GM12878 (cell line): ENCODE measurements around the gene TAAR8.

Experiments
- ATF7 ChIP-seq: fragments of 450-650 bp; IDR thresholded peaks from 2 replicates; pipeline ENCODE4 v1.6.1; 2016; ENCODE audit warnings: low read depth, mild to moderate bottlenecking
- CTCF ChIP-seq, 3 experiments: IDR thresholded peaks in 2 of 3; conservative IDR thresholded peaks in 1 of 3; 2 replicates each; pipeline ENCODE4 v1.5.1; 2011; ENCODE audit warnings: low read depth in 3 of 3, low read length in 3 of 3, mild to moderate bottlenecking in 3 of 3, control low read depth in 2 of 3, moderate library complexity in 2 of 3, inconsistent platforms in 1 of 3, mixed read lengths in 1 of 3; ENCODE audit not compliant: control insufficient read depth in 2 of 3, insufficient read depth in 1 of 3; ENCODE audit errors: extremely low read depth in 1 of 3
- E2F8 ChIP-seq: fragments of 450-650 bp; IDR thresholded peaks from 2 replicates; pipeline ENCODE4 v1.6.1; 2018; ENCODE audit warnings: mild to moderate bottlenecking, low read depth, moderate library complexity; ENCODE audit not compliant: partially characterized antibody
- EZH2 ChIP-seq: IDR thresholded peaks from 2 replicates; pipeline ENCODE4 v1.6.1; 2012; ENCODE audit warnings: low read depth, mild to moderate bottlenecking, control low read depth, inconsistent platforms, low read length, borderline replicate concordance; ENCODE audit not compliant: control insufficient read depth
- JUNB ChIP-seq: IDR thresholded peaks from 2 replicates; pipeline ENCODE4 v1.6.1; 2016; ENCODE audit warnings: antibody characterized with exemption, mild to moderate bottlenecking
- KAT2A ChIP-seq: conservative IDR thresholded peaks from 2 replicates; pipeline ENCODE4 v1.6.1; 2011; ENCODE audit warnings: low read depth, low read length; ENCODE audit not compliant: control insufficient read depth
- MYC ChIP-seq: IDR thresholded peaks from 2 replicates; pipeline ENCODE4 v1.6.1; 2011; ENCODE audit warnings: mild to moderate bottlenecking, low read length, moderate library complexity, inconsistent platforms; ENCODE audit not compliant: insufficient read depth, insufficient replicate concordance, insufficient read length, severe bottlenecking
- NBN ChIP-seq: fragments of 450-650 bp; IDR thresholded peaks from 2 replicates; pipeline ENCODE4 v1.6.1; 2016
- NRF1 ChIP-seq: conservative IDR thresholded peaks from 2 replicates; pipeline ENCODE4 v1.6.1; 2011; ENCODE audit warnings: mild to moderate bottlenecking, low read depth, low read length, improper control_type of control experiment
- POLR2A ChIP-seq: IDR thresholded peaks from 2 replicates; pipeline ENCODE4 v1.6.1; 2011; ENCODE audit warnings: low read depth, mild to moderate bottlenecking, low read length
- SP1 ChIP-seq: IDR thresholded peaks from one replicate; pipeline ENCODE4 v1.6.1; 2011; ENCODE audit warnings: low read depth, low read length
- TAF1 ChIP-seq: IDR thresholded peaks from 2 replicates; pipeline ENCODE4 v1.6.1; 2011; ENCODE audit warnings: mild to moderate bottlenecking, low read depth, low read length, borderline replicate concordance

- no peak for TF ChIP-seq POLR2A
- TF ChIP-seq TAF1, result no peak
- TF ChIP-seq ATF7, result no peak
- no peak for TF ChIP-seq NRF1
- TF ChIP-seq CTCF (IDR thresholded peaks at IDR 0.05 in 2 of 3, conservative IDR thresholded peaks at IDR 0.05 in 1 of 3; ENCODE audit: control insufficient read depth in 2 of 3, extremely low read depth in 1 of 3, insufficient read depth in 1 of 3, low read depth in 3 of 3, low read length in 3 of 3), result no peak
- no peak for TF ChIP-seq EZH2
- no peak for TF ChIP-seq KAT2A
- TF ChIP-seq E2F8, result no peak
- TF ChIP-seq SP1, result no peak
- no peak for TF ChIP-seq JUNB
- no peak for TF ChIP-seq MYC
- no peak for TF ChIP-seq NBN
Observed at GRCh38 chr6:132537145-132537544, 15.3 kb upstream of the TAAR8 start.
